LNCAP (cell line): ENCODE data around the gene TPCN1.

Experiments used
- CTCF ChIP-seq: fragments of 450-650 bp; IDR thresholded peaks from 2 replicates; pipeline ENCODE4 v1.5.1; 2017; ENCODE audit warnings: mild to moderate bottlenecking

Gene TPCN1

GRCh38 chr12:113221181-113221996 is at the start of gene TPCN1:
TSS of gene TPCN1 (plus strand) at chr12:113221464. CDS start at chr12:113226853, 5,389 bp downstream.
- TF ChIP-seq CTCF, result no peak

GRCh38 chr12:113171543-113171942 is 49.7 kb upstream of the TPCN1 start:
- TF ChIP-seq CTCF, result no peak

- no peak for TF ChIP-seq CTCF
Measured at GRCh38 chr12:113172185-113172584, 49.1 kb upstream of the TPCN1 start.

GRCh38 chr12:113173081-113173698 is 48.1 kb upstream of the TPCN1 start:
- no peak for TF ChIP-seq CTCF

- TF ChIP-seq CTCF, result peak; percentile 100
Measured at GRCh38 chr12:113174461-113175384, 46.5 kb upstream of the TPCN1 start.

- TF ChIP-seq CTCF, result no peak
Measured at GRCh38 chr12:113179023-113179422, 42.2 kb upstream of the TPCN1 start.

GRCh38 chr12:113180333-113180732 is 40.9 kb upstream of the TPCN1 start:
- no peak for TF ChIP-seq CTCF
